ENCODE data around the gene SLC26A3.

Gene SLC26A3

DNA sequence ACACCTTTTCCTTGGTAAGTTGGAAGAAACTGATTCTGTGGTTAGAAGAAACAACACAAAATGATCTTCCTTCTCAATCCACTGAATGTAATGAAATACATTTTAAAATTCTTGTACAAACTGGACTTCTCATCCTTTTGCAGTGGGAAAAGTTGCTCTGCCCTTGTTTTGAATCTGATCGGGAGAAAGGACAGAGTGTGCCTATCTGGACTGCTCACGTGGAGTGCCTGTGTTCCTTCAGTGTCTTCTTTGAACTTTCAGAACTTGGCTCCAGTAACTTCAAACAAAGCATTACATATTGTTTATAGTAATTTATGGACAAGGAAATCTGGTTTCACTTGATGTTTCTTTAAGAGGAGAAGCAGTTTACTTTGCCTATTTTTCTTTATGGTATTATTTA is 17.1 kb downstream of the SLC26A3 start:
- TF ChIP-seq CTCF (IDR thresholded peaks at IDR 0.05; ENCODE audit: insufficient read depth, low read length, poor library complexity, severe bottlenecking) (no peak), EZH2phosphoT487 (conservative IDR thresholded peaks at IDR 0.05; ENCODE audit: low read length) (no peak)
- Histone ChIP-seq H2AFZ (ENCODE audit: low read depth, low read length, severe bottlenecking) (no peak overlapping the region), H3K27ac (ENCODE audit: low read depth, low read length) (no peak overlapping the region)

GRCh38 chr7:107785170-107785569 is 17.9 kb downstream of the SLC26A3 start:
- TF ChIP-seq CTCF (IDR thresholded peaks at IDR 0.05; ENCODE audit: insufficient read depth, low read length, poor library complexity, severe bottlenecking), result no peak
- TF ChIP-seq EZH2phosphoT487 (conservative IDR thresholded peaks at IDR 0.05; ENCODE audit: low read length), result no peak

More for the DNA sequence above, 17.1 kb downstream of the SLC26A3 start:
- H3K36me3 ChIP-seq (ENCODE audit: low read length), result no peaks in the 10 kb centered on the region
- no peaks in the 10 kb centered on the region for H3K79me2 ChIP-seq (ENCODE audit: insufficient read depth, low read length)
- H3K4me2 ChIP-seq (ENCODE audit: low read depth, low read length, poor library complexity, severe bottlenecking), result no peak overlapping the region
- H3K9me2 ChIP-seq (replicated peaks; ENCODE audit: insufficient read depth, low read length), result no peaks in the 10 kb centered on the region
- H4K20me1 ChIP-seq (ENCODE audit: low read depth, low read length), result no peaks in the 10 kb centered on the region
- H3K4me3 ChIP-seq (ENCODE audit: insufficient read depth, low read length, poor library complexity, severe bottlenecking), result no peak overlapping the region
- no peaks in the 10 kb centered on the region for H3K9me3 ChIP-seq (ENCODE audit: insufficient read depth, low read length)
- H3F3A ChIP-seq (ENCODE audit: insufficient read depth), result 0 out of 2 replicates have a peak, but pooled peaks cover 3% of the 10 kb centered on the region
- no peak overlapping the region for H3K9ac ChIP-seq (ENCODE audit: low read length)
- H3K27me3 ChIP-seq (ENCODE audit: low read length), result no peaks in the 10 kb centered on the region

DNA sequence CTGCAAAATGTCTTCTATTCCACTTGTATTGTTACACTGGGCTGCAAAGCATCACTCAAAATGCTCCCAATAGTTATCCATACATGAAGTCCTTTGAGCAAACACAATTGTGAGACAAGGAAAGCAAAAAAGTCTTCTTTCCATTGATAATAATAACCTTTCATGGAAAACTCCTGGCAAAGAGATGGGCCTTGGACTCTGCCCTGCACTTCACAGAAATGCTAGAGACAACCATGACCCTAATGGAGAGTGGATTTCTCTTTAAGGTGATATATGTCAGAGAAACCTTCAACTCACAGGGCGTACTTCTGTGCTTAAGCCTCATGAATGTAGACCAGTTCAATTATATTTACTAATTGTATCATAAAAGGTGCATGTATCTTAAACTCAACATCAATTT is 19.4 kb downstream of the SLC26A3 start:
- H3K4me2 ChIP-seq (ENCODE audit: low read depth, low read length, poor library complexity, severe bottlenecking), result no peak overlapping the region
- H4K20me1 ChIP-seq (ENCODE audit: low read depth, low read length), result no peaks in the 10 kb centered on the region
- H3K9me2 ChIP-seq (replicated peaks; ENCODE audit: insufficient read depth, low read length), result no peaks in the 10 kb centered on the region
- H3K27me3 ChIP-seq (ENCODE audit: low read length), result no peaks in the 10 kb centered on the region
- H3K9ac ChIP-seq (ENCODE audit: low read length), result no peak overlapping the region
- no peaks in the 10 kb centered on the region for H3K79me2 ChIP-seq (ENCODE audit: insufficient read depth, low read length)
- H2AFZ ChIP-seq (ENCODE audit: low read depth, low read length, severe bottlenecking), result no peak overlapping the region
- H3K27ac ChIP-seq (ENCODE audit: low read depth, low read length), result no peak overlapping the region
- TF ChIP-seq EZH2phosphoT487 (conservative IDR thresholded peaks at IDR 0.05; ENCODE audit: low read length) (no peak), CTCF (IDR thresholded peaks at IDR 0.05; ENCODE audit: insufficient read depth, low read length, poor library complexity, severe bottlenecking) (no peak)
- 0 out of 2 replicates have a peak, but pooled peaks cover 3% of the 10 kb centered on the region for H3F3A ChIP-seq (ENCODE audit: insufficient read depth)
- H3K9me3 ChIP-seq (ENCODE audit: insufficient read depth, low read length), result no peaks in the 10 kb centered on the region
- H3K4me3 ChIP-seq (ENCODE audit: insufficient read depth, low read length, poor library complexity, severe bottlenecking), result no peak overlapping the region
- no peaks in the 10 kb centered on the region for H3K36me3 ChIP-seq (ENCODE audit: low read length)

More at GRCh38 chr7:107785170-107785569, 17.9 kb downstream of the SLC26A3 start:
- Histone ChIP-seq H4K20me1 (ENCODE audit: low read depth, low read length) (no peaks in the 10 kb centered on the region), H3K9me3 (ENCODE audit: insufficient read depth, low read length) (no peaks in the 10 kb centered on the region), H3K79me2 (ENCODE audit: insufficient read depth, low read length) (no peaks in the 10 kb centered on the region), H3K9ac (ENCODE audit: low read length) (no peak overlapping the region), H3F3A (ENCODE audit: insufficient read depth) (0 out of 2 replicates have a peak, but pooled peaks cover 3% of the 10 kb centered on the region), H2AFZ (ENCODE audit: low read depth, low read length, severe bottlenecking) (no peak overlapping the region), H3K27ac (ENCODE audit: low read depth, low read length) (no peak overlapping the region), H3K27me3 (ENCODE audit: low read length) (no peaks in the 10 kb centered on the region), H3K36me3 (ENCODE audit: low read length) (no peaks in the 10 kb centered on the region), H3K4me3 (ENCODE audit: insufficient read depth, low read length, poor library complexity, severe bottlenecking) (no peak overlapping the region), H3K9me2 (replicated peaks; ENCODE audit: insufficient read depth, low read length) (no peaks in the 10 kb centered on the region), H3K4me2 (ENCODE audit: low read depth, low read length, poor library complexity, severe bottlenecking) (no peak overlapping the region)
